Ramos (cell line): ENCODE data around the gene GCK.

ENCODE experiments used
- in situ Hi-C: fragments of 300-500 bp; cut with MboI; formaldehyde crosslinking; loops from one replicate; pipeline ENCODE4 v1.14.3; 2022; ENCODE audit warnings: low sequenced_read_pairs; ENCODE audit not compliant: unreplicated experiment

GCK gene

DNA sequence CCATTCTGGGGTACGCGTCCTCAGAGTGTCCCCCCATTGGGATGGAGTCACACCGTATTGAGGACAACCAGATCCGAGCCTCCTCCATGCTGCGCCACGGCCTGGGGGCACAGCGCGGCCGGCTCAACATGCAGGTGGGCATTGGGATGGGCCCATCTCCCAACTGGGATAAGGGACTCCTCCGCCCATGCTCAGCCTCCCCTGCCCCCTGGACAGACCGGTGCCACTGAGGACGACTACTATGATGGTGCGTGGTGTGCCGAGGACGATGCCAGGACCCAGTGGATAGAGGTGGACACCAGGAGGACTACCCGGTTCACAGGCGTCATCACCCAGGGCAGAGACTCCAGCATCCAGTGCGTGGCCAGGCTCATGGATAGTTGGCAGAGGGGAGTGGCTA is 79.2 kb downstream of the GCK start:
- in situ Hi-C loops: no loop called here

DNA sequence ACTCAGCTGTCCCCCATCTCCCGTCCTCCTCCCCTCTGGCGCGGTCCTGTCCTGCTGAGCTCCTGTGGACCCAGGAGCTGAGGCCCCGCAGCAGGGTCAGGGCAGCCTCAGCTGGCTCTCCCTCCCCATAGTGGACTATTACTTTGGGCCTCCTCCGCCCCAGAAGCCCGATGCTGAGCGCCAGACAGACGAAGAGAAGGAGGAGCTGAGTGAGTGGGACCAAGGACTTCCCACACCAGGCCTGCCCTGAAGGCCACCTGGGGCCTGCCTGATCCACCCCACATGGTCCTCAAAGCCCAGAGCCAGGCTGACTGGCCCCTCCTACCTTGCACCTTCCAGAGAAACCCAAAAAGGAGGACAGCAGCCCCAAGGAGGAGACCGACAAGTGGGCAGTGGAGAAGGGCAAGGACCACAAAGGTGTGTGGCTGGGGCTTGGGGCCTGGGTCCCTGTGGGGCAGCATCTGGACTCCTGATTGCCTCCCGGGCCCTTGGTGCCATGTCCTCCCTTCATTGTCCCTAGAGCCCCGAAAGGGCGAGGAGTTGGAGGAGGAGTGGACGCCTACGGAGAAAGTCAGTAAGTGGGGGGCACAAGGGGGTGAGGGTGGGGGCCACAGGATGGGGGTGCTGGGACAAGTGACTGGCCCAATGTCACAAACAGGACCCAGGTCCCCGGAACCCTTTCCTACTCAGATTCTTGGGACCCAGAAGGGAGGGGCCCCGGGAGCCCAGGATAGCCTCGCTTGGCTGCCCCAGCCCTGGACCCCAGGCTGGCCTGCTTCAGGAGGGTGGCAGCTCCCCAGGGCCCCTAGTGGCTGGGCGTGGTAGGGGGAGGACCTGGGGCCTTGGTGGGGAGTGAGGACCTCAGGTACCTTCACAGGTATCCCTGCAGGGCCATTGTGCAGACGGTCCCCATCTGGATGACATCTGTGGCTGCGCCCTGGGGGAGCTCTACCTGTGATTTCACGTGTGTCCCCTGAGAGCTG is 80.2 kb downstream of the GCK start:
- in situ Hi-C loops: no loop called here

DNA sequence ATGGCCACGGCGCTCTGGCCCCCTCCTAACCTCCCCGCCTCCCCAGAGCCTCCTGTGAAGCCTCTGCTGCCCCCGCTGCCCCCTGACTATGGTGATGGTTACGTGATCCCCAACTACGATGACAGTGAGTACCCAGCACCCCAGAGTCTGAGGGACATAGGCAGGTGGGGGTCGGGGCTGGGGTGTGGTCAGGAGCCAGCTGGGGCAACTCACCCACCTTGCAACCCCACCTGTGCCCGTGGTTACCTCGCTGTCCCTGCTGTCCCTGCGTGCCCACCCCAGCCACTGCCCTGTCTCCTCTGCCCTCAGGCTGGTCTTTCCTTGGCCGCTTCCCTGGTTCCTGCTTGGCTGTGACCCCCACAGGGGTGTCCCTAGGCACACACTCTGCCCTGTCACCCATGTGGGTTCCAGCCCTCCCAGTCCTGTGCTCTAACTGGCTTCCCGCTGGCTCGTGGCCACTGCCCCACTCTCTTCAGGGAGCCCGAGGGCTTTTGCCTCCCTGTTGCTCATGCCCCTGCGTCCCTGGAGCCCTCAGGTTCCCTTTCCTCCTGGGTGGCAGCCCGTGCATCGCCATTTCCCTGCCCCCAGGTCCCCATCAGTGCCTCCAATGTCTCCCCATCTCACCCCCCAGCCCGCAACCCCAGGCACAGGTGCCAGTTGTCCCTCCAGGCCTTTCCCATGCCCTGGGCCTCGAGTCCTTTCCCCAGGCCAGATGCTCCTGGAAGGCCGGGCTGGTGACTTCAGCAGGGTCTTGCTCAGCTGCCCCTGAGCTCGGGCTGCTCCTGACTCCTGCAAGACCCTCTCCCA is 81.1 kb downstream of the GCK start:
- in situ Hi-C loops: no loop called here

DNA sequence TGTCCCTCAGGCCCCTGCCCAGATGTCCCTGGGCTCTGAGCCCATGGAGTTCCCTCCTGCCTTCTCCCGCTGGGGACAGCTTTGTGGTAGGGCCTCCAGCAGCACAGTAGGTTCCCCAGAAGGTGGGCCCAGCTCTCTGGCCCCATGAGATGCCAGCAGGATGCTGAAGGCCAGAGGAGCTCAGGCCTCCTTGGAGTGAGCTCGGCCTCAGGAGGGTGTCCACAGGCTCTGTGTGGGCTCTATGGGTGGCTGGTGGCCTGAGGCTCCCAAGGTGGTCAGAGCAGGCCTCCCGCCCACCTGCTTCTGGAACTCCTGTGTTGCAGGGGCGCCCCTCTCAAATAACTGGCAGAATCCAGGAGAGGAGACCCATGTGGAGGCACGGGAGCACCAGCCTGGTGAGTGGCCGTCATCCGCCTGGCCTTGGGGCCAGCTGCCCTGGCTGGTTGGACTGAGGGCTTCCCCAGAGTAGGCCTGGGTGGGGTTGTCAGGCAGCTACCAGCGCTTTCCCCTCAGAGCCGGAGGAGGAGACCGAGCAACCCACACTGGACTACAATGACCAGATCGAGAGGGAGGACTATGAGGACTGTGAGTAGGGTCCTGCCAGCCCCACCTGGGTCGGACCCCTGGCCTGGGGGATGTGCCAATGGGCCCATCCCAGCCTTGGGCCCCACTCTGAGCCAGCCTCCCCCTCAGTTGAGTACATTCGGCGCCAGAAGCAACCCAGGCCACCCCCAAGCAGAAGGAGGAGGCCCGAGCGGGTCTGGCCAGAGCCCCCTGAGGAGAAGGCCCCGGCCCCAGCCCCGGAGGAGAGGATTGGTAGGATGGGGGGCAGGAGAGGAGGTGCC is 81.9 kb downstream of the GCK start:
- in situ Hi-C loops: no loop called here

DNA sequence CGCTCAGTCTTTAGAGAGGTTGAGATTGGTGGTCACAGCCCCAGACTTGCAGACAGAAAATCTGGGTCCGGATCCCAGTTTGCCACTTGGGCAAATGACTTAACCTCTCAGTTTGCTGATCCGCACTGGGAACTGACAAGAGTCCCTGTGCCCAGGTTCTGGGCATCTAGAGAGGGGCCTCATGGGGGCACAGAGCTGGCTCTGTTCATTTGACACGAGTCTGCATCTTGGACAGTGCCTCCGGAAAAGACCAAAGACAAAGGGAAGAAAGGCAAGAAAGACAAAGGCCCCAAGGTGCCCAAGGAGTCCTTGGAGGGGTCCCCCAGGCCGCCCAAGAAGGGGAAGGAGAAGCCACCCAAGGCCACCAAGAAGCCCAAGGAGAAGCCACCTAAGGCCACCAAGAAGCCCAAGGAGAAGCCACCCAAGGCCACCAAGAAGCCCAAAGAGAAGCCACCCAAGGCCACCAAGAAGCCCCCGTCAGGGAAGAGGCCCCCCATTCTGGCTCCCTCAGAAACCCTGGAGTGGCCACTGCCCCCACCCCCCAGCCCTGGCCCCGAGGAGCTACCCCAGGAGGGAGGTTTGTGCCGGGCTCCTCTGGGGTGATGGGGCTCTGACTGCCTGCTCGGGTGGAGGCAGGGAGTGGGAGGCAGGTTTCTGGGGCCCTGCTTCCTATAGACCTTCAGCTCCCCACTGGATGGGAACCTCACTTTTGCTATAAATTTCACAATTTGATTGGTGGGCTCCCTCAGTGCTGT is 82.8 kb downstream of the GCK start:
- in situ Hi-C loops: no loop called here

DNA sequence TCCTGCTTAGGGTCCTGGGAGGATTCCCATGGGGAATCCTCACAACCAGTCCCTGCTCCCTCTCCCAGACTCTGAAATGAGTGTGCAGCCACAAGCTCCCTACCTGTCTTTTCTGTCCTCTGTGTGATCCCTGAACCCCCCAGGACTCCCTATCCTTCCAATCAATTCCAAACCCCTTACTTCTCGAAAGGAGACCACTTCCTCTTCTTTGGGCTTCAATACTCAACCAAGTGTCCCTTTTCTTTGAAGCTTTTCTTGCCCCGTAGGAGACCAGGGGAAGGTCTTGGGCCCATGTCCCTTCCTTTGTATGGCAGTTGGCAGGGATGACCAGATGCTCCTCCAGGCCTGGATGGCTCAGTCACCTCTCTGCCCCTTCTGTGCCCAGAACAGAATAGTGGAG is 83.4 kb downstream of the GCK start:
- in situ Hi-C loops: no loop called here

DNA sequence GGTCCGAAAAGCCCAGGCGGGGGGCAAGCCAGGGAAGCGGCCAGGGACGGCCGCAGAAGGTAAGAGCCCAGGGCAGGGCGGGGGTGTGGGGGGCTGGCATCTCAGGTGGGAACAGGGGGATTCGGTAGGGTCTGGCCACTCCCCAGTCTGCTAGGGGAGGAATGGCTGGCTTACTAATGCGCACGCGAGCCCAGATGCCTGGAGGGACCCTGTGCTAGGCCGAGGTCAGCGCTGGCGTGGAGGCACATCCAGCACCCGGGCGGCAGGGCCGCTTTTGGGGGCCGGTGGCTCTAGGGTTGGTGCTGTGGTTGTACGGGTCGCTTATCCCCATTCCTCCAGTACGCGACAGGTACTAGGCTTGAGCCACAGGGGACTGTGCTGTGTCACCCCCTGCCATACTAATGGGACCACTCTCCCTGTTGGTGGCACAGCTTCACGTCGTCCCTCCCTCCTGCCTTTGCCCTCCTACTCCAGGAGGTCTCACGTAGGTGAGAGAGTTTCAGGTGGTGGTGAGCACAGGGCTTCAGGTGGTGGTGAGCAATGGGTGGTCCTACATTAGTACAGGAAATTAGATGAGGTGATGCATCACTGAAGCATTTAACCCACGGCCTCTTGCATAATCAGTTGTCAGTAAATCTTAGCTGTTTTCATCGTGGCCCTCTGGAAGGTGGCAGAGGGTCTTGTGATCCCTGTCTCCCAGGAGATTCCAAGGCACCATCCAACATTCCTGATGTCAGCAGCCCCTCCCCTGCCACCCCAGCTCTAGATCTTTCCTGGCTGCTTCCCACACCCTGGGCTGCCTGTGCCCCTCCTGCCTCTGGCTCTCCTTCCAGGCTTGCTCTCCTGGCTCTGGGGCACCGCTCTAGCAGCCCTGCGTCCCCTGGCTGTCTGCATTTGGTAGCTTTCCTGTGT is 84.1 kb downstream of the GCK start:
- in situ Hi-C loops: no loop called here

DNA sequence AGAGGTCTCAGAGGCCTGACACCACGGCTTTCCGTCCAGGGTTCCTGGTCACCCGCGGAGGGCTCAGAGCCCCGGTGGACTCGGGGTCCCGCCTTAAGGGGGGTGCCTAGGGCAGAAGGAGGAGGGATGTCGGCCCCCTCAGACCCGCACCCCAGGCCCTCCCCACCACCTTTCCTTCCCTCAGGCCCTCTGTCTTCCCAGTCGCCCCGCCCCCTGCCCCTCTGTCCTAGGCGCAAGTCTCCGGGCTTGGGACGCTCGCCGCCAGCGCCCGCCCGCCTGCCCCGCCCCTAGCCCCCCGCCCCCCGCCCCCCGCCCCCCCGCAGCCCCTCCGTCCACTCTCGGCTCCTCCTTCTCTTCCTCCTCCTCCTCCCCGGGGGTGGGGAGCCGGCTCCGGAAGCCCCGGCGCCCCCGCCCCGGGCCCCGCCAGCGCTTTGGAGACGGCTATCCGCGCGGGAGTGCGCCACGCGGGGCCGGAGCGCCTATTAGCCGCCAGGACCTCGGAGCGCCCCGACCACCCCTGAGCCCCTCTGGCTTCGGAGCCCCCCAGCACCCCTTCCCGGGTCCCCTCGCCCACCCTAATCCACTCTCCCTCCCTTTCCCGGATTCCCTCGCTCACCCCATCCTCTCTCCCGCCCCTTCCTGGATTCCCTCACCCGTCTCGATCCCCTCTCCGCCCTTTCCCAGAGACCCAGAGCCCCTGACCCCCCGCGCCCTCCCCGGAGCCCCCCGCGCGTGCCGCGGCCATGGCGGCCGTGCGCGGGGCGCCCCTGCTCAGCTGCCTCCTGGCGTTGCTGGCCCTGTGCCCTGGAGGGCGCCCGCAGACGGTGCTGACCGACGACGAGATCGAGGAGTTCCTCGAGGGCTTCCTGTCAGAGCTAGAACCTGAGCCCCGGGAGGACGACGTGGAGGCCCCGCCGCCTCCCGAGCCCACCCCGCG is 85.0 kb downstream of the GCK start, which contains the start of gene AEBP1:
Gene AEBP1 (plus strand): TSS at position 423 of the 937 bp plus-strand sequence. CDS start 321 bp downstream, at position 744.
- in situ Hi-C loops: no loop called here

DNA sequence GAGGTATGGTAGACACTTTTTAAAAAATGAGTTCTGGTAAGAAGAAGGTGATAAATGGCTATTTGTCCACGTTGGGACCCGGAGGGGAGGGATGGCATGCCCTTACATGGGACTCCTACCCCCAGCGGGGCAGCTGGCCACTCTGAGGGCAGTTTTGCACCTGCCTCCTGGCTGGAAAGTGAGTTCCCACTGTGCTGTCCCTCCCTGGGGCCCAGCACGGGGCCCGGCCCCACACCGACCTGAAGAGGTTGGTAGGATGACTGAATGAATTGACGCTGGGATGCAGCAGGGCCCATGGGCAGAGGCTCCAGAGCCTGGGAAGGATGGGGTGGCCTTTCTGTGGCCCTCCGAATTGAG is 85.7 kb downstream of the GCK start:
- in situ Hi-C loops: no loop called here

DNA sequence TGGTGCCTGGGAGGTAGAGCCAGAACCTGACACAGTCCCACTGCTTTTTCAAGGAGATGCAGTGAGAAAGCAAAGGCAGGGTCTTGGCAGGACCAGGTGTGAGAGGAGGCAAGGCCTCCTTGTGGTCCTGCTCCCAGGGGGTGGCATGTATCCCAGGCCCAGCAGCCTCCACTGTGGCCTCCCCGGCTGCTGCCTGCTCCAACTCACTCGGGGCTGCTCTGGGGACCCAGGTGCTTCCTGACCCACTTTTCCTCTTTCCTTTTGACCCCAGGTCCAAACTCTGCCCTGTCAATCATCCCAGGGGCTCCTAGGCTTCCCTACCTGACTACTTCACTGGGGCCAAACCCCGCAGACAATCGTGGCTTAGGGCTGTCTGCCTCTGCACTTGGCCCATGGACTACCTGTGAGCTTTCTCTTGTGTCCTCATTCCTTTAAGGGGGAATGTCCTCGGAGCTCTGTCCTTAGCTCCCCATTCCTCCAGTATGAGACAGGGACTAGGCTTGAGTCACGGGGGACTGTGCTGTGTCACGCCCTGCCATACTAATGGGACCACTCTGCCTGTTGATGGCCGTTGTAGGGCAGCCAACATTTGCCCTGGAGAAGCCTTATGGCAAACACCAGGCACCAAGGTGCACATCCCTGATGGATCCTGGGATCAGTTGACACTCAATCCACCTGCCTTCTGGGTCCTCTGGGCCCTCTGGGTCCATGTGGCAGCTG is 86.2 kb downstream of the GCK start:
- in situ Hi-C loops: no loop called here

DNA sequence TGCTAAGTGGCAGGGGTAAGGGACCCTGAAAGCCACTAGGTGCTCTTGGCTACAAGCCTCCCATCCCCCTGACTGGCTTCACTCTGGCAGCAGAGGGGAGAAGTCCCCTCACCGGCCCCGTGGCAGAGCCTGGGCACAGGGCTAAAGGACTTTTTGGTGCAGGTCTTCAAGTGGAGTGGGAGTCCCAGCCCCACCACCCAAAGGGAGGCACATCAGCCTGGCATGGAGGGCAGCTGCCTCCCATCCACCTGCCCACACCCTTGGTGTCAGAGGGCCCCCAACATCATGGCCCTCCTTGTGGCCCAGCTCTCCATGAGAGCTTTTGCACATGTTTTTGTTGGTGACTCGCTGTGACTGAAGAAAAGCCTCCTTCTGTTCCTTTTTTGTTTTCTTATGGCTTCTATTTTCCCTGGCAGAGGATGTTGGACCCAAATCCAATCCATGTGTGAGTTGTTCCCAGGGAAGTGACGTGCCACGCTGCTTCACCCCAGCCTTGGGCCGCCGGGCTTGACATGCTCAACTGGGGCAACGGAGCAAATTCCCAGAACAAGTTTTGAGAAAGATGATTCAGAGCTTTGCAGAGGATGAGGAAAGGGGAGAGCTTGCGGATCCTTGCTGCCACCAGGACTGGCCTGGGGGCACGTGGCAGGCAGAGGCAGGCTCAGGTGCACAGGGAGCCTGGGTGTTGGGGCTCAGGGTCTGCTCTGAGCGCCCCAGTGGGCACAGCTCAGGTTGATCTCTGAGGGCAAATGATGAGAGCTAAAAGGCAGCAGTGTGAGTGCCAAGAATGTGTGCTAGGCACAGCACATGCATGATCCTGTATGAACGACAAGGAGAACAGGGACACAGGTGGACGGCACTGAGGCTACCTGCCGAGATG is 87.0 kb downstream of the GCK start:
- in situ Hi-C loops: no loop called here

DNA sequence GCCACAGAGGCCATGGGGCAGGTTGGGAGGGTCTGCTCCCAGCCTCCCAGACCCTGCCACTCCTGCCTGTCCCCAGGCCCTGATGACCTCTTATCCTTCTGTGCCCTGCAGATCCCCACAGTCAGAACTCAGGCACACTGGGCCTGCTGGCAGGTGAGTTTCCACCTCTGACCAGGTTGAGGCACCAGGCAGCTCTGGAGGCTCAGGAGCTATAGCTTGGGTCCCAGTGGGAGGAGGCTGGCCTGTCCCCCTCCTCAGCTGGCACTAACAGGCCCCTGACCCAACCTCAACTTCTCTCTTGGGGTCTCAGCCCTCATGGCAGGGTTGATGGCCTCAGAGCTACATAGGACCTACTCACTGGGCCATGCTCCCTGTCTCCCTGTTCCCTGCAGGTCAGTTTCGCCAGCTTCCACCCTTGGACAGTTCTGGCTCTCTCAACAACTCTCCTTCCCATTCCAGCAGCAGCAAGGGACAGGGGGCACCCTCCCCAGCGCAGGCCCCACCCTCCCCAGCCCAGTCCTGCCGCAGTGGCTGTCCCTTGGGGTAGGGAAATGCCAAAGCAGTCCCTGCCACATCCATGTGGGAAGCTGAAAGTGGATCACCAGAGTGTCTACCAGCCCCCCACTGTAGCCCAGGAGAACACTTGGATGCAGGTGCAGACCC is 87.8 kb downstream of the GCK start:
- in situ Hi-C loops: no loop called here

DNA sequence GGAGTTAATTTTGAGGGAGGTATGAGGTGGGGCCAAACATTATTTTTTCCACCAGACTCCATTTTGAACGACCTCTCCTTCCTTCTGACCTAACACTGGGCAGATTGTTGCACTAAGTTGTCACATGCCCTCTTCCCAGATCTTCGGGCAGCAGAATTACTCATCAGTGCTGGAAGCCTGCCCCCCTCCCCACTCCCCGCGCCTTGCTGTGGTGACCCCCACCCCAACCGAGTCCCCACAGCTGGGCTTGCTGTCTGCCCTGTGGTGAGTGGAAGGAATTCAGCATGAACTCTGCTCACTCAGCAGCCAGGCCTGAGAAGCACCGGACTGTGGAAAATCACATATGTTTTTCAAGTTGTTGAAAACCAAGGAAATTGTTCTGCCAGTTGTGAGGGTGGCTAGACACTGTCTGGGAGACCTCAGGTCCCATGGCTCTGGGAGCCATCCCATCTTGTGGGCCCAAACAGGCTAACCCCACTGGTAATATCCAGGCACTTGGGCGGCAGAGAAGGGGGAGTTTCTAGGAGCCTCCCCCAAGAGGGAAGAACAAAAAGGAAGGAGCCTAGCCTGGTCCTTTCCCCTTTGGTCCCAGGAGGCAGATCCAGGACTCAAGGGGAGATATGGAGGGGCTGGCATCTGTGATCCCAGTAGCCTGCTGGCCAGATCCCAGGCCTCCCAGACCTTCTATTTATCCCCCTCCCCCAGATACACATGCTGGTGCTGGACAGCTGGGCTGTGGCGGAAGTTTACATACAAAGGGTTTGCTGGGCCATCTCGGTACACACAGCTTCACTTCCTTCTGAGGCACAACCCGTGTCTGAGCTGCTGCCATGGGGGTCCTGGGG is 88.6 kb downstream of the GCK start:
- in situ Hi-C loops: no loop called here

DNA sequence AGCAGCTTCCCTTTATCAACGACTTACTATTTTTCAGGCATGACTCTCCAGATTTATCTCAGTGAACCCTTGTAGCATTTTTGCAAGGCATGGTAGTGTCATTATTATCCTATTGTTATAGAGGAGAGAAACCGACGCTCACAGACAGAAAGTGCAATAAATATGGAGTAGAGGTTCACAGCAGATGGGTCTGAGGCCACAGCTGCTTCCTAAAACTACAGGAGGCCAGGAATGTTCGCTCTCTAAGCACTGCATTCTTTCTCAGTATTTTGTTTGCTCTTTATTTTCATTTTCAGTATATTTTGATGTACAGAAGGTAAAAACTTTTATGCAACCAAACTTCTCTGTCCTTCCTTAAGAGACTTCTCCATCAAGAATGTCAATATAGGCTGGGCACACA is 89.6 kb downstream of the GCK start:
- in situ Hi-C loops: loop anchor here (25.0 kb wide), 1 partner anchor 888 kb away; the partner anchor contains the start of gene MYO1G
